Calu3 (cell line): ENCODE data around the gene HOGA1. TPM values are rescaled to one million over a fixed set of nuclear protein-coding genes. Genes with fewer than 3 reads are reported as not detected.

Experiments
- BruUV-seq: library from RNA; stranded (reverse); fragments of 400-500 nt; replicated peaks from 2 replicates; lab custom pipeline; 2021; lab: Mats Ljungman, UMichigan
- CTCF ChIA-PET: fragments of 300-600 bp; sonication (Branson Sonifier 250); formaldehyde crosslinking; loops from one replicate; lab custom pipeline; 2022; ENCODE audit warnings: antibody characterized with exemption; lab: Charles Lee
- DNase-seq: peaks from one replicate; pipeline ENCODE4 v3.0.0; 2022
- H3K27ac Mint-ChIP-seq: one replicate; pipeline ENCODE4 v1.8.0; 2022; ENCODE audit warnings: mixed read lengths; ENCODE audit not compliant: unreplicated experiment
- H3K27me3 Mint-ChIP-seq: one replicate; pipeline ENCODE4 v1.8.0; 2022; ENCODE audit warnings: mixed read lengths; ENCODE audit not compliant: unreplicated experiment
- H3K36me3 Mint-ChIP-seq: one replicate; pipeline ENCODE4 v1.8.0; 2022; ENCODE audit warnings: mild to moderate bottlenecking, moderate library complexity, mixed read lengths; ENCODE audit not compliant: insufficient read depth, unreplicated experiment
- H3K4me1 Mint-ChIP-seq: one replicate; pipeline ENCODE4 v1.8.0; 2022; ENCODE audit warnings: mild to moderate bottlenecking, low read depth, mixed read lengths; ENCODE audit not compliant: unreplicated experiment
- H3K4me3 Mint-ChIP-seq: one replicate; pipeline ENCODE4 v1.8.0; 2022; ENCODE audit warnings: mild to moderate bottlenecking, low read depth, moderate library complexity, mixed read lengths; ENCODE audit not compliant: unreplicated experiment
- H3K9me3 Mint-ChIP-seq: one replicate; pipeline ENCODE4 v1.8.0; 2022; ENCODE audit warnings: low read depth, mixed read lengths; ENCODE audit not compliant: unreplicated experiment
- CTCF ChIP-seq: fragments of 200-600 bp; IDR thresholded peaks from one replicate; pipeline ENCODE4 v1.8.0; 2022; ENCODE audit warnings: antibody characterized with exemption; ENCODE audit not compliant: unreplicated experiment
- intact Hi-C: fragments of 100-400 bp; cut with micrococcal nuclease; formaldehyde crosslinking; loops from one replicate; pipeline ENCODE4 v1.10.0; 2022; ENCODE audit not compliant: unreplicated experiment
- total RNA-seq: library from RNA; stranded (reverse); gene quantifications from 2 replicates; pipeline ENCODE4 v1.2.3, GENCODE V29; 2022

HOGA1 gene
- total RNA-seq, 1 experiment from 2014 or later, result 7.9 TPM

GRCh38 chr10:97623277-97623676 is 39.1 kb downstream of the HOGA1 start:
- DNase-seq, result no peak
- no peak for TF ChIP-seq CTCF
- Mint-ChIP-seq H3K36me3 (no peaks in the 10 kb centered on the region), H3K4me3 (no peak overlapping the region), H3K27ac (no peak overlapping the region), H3K9me3 (no peaks in the 10 kb centered on the region), H3K27me3 (no peaks in the 10 kb centered on the region), H3K4me1 (no peaks in the 10 kb centered on the region)
- intact Hi-C loops, result no loop called here
- BruUV-seq, result no TSS peak
- CTCF ChIA-PET, result no interaction called here

- CTCF ChIA-PET, result no interaction called here
Observed at GRCh38 chr10:97627731-97628130, 43.5 kb downstream of the HOGA1 start.

GRCh38 chr10:97628228-97628627 is 44.0 kb downstream of the HOGA1 start:
- CTCF ChIA-PET, result interaction anchor here (0.7 kb wide), 1 partner anchor 94 kb away, joined by 4 read pairs; no protein-coding TSS in a partner anchor
- no peak for TF ChIP-seq CTCF
- Mint-ChIP-seq H3K4me1 (no peaks in the 10 kb centered on the region), H3K27ac (no peak overlapping the region), H3K9me3 (no peaks in the 10 kb centered on the region), H3K27me3 (no peaks in the 10 kb centered on the region), H3K36me3 (peaks cover 8% of the 10 kb centered on the region), H3K4me3 (no peak overlapping the region)
- intact Hi-C loops, result no loop called here
- no TSS peak for BruUV-seq
- no peak for DNase-seq

More at GRCh38 chr10:97627731-97628130, 43.5 kb downstream of the HOGA1 start:
- DNase-seq, result no peak
- intact Hi-C loops, result no loop called here
- Mint-ChIP-seq H3K9me3 (no peaks in the 10 kb centered on the region), H3K27ac (no peak overlapping the region), H3K4me1 (no peaks in the 10 kb centered on the region), H3K4me3 (no peak overlapping the region), H3K27me3 (no peaks in the 10 kb centered on the region), H3K36me3 (peaks cover 3% of the 10 kb centered on the region)
- TF ChIP-seq CTCF, result no peak
- no TSS peak for BruUV-seq

- intact Hi-C loops, result no loop called here
- no peak for TF ChIP-seq CTCF
- H3K4me1 Mint-ChIP-seq, result no peaks in the 10 kb centered on the region
- CTCF ChIA-PET, result no interaction called here
- peaks cover 15% of the 10 kb centered on the region for H3K36me3 Mint-ChIP-seq
- H3K27ac Mint-ChIP-seq, result no peak overlapping the region
- no peak overlapping the region for H3K4me3 Mint-ChIP-seq
- no TSS peak for BruUV-seq
- no peaks in the 10 kb centered on the region for H3K27me3 Mint-ChIP-seq
- no peak for DNase-seq
- no peaks in the 10 kb centered on the region for H3K9me3 Mint-ChIP-seq
Observed at GRCh38 chr10:97629289-97629688, 45.1 kb downstream of the HOGA1 start.
